Endothelial cell of umbilical vein (primary cell): ENCODE results near the gene TCHP. TPM values are rescaled to one million over a fixed set of nuclear protein-coding genes. Genes with fewer than 3 reads are reported as not detected.

Source experiments
- BruUV-seq: library from RNA; stranded (reverse); fragments of 400-500 nt; replicated peaks from 2 replicates; lab custom pipeline; 2021; lab: Mats Ljungman, UMichigan
- CTCF ChIA-PET: fragments of 300-600, 350-600 bp; sonication (Branson Sonifier 250); formaldehyde crosslinking; loops from one replicate; lab custom pipeline; 2021; ENCODE audit warnings: antibody characterized with exemption, inconsistent platforms; lab: Charles Lee
- POLR2A ChIA-PET: fragments of 300-600, 350-600 bp; sonication (Branson Sonifier 250); formaldehyde crosslinking; loops from one replicate; lab custom pipeline; 2021; ENCODE audit warnings: antibody characterized with exemption, inconsistent platforms; lab: Charles Lee
- DNase-seq: peaks from one replicate; pipeline ENCODE4 v3.0.0-alpha.2; 2011; ENCODE audit warnings: low read depth, low spot score
- FAIRE-seq: peaks from 2 replicates; lab custom pipeline; 2011; peaks lifted over from hg19 to GRCh38; lab: Jason Lieb, UNC
- H2AFZ ChIP-seq: 2 replicates; pipeline ENCODE4 v1.6.0; 2012; ENCODE audit warnings: low read depth, low read length, control low read depth, inconsistent platforms
- H3K27ac ChIP-seq: 2 replicates; pipeline ENCODE4 v1.5.1; 2011; ENCODE audit warnings: low read depth, mild to moderate bottlenecking, control low read depth, low read length, moderate library complexity; ENCODE audit not compliant: insufficient read depth
- H3K27me3 ChIP-seq, 2 experiments: 2 replicates each; pipeline versions ENCODE4 v1.6.0 to v1.6.1; 2011; ENCODE audit warnings: low read length in 2 of 2, mixed read lengths in 1 of 2; ENCODE audit not compliant: control insufficient read depth in 2 of 2, insufficient read depth in 2 of 2
- H3K36me3 ChIP-seq, 2 experiments: 2 replicates in 1 of 2; 3 replicates in 1 of 2; pipeline ENCODE4 v1.5.1; 2011; ENCODE audit warnings: low read length in 2 of 2, mild to moderate bottlenecking in 1 of 2, moderate library complexity in 1 of 2; ENCODE audit not compliant: control insufficient read depth in 2 of 2, insufficient read depth in 2 of 2; ENCODE audit errors: extremely low read depth in 1 of 2
- H3K4me1 ChIP-seq: 3 replicates; pipeline ENCODE4 v1.5.1; 2011; ENCODE audit warnings: mild to moderate bottlenecking, low read length; ENCODE audit not compliant: control insufficient read depth, insufficient read depth; ENCODE audit errors: extremely low read depth
- H3K4me2 ChIP-seq: 2 replicates; pipeline ENCODE4 v1.6.1; 2011; ENCODE audit warnings: low read length, control low read depth, mixed read lengths; ENCODE audit not compliant: insufficient read depth
- H3K4me3 ChIP-seq, 3 experiments: fragments of 200-600 bp in 1 of 3; sonication (generic), shearing (Covaris generic) in 1 of 3; replicated peaks in 1 of 3; 2 replicates each; pipeline ENCODE4 v1.5.1; 2011 to 2016; ENCODE audit warnings: control low read depth in 3 of 3, low read length in 3 of 3, mild to moderate bottlenecking in 2 of 3, inconsistent platforms in 1 of 3, low read depth in 1 of 3, moderate library complexity in 1 of 3; ENCODE audit not compliant: insufficient read depth in 1 of 3
- H3K79me2 ChIP-seq: 2 replicates; pipeline ENCODE4 v1.6.0; 2012; ENCODE audit warnings: low read length, inconsistent platforms; ENCODE audit not compliant: control insufficient read depth, insufficient read depth
- H3K9ac ChIP-seq: replicated peaks from 2 replicates; pipeline ENCODE3; 2011; ENCODE audit warnings: low read length, control low read depth; ENCODE audit not compliant: insufficient read depth; ENCODE audit errors: extremely low read depth
- H3K9me1 ChIP-seq: replicated peaks from 3 replicates; pipeline ENCODE4 v1.6.0; 2011; ENCODE audit warnings: mild to moderate bottlenecking, low read length; ENCODE audit not compliant: control insufficient read depth, insufficient read depth; ENCODE audit errors: extremely low read depth
- H3K9me3 ChIP-seq: replicated peaks from 2 replicates; pipeline ENCODE4 v1.5.1; 2012; ENCODE audit warnings: low read length, inconsistent platforms; ENCODE audit not compliant: control insufficient read depth, insufficient read depth
- H4K20me1 ChIP-seq: replicated peaks from 2 replicates; pipeline ENCODE3; 2011; ENCODE audit warnings: mild to moderate bottlenecking, low read length; ENCODE audit not compliant: control insufficient read depth, insufficient read depth; ENCODE audit errors: extremely low read depth
- CTCF ChIP-seq, 2 donors: IDR thresholded peaks; 1 replicate in 1 of 2; 2 replicates in 1 of 2; pipeline ENCODE4 v1.5.1; 2011; ENCODE audit warnings: low read length in 2 of 2, mild to moderate bottlenecking in 2 of 2, moderate library complexity in 2 of 2, control low read depth in 1 of 2, inconsistent platforms in 1 of 2, low read depth in 1 of 2; ENCODE audit not compliant: insufficient read depth in 1 of 2; ENCODE audit errors: extremely low read depth in 1 of 2
- EZH2 ChIP-seq: IDR thresholded peaks from 2 replicates; pipeline ENCODE4 v1.6.1; 2012; ENCODE audit warnings: borderline replicate concordance, low read depth, mild to moderate bottlenecking, moderate library complexity, low read length, inconsistent platforms; ENCODE audit not compliant: severe bottlenecking
- FOS ChIP-seq: IDR thresholded peaks from 2 replicates; pipeline ENCODE4 v1.6.1; 2011; ENCODE audit warnings: mild to moderate bottlenecking, low read length, moderate library complexity, borderline replicate concordance; ENCODE audit not compliant: insufficient read depth
- GATA2 ChIP-seq: IDR thresholded peaks from 2 replicates; pipeline ENCODE4 v1.7.0; 2011; ENCODE audit warnings: low read depth, mild to moderate bottlenecking, moderate library complexity, mixed read lengths, low read length; ENCODE audit not compliant: insufficient read length, insufficient read depth
- JUN ChIP-seq: IDR thresholded peaks from 2 replicates; pipeline ENCODE4 v1.6.1; 2011; ENCODE audit warnings: borderline replicate concordance, low read depth; ENCODE audit not compliant: insufficient read length, insufficient read depth
- MAX ChIP-seq: IDR thresholded peaks from 2 replicates; pipeline ENCODE4 v1.6.1; 2011; ENCODE audit not compliant: insufficient read depth, insufficient read length
- MYC ChIP-seq: IDR thresholded peaks from one replicate; pipeline ENCODE4 v1.6.1; 2011; ENCODE audit warnings: mild to moderate bottlenecking, low read depth, low read length
- POLR2A ChIP-seq: IDR thresholded peaks from 2 replicates; pipeline ENCODE4 v1.6.1; 2012; ENCODE audit warnings: low read depth, mild to moderate bottlenecking, control low read depth, low read length
- POLR2AphosphoS5 ChIP-seq: IDR thresholded peaks from 2 replicates; pipeline ENCODE4 v1.6.1; 2012; ENCODE audit warnings: low read depth, mild to moderate bottlenecking, control low read depth, low read length, moderate library complexity; ENCODE audit not compliant: insufficient read depth
- dilution Hi-C: fragments of 300-500 bp; cut with MboI; formaldehyde crosslinking; loops from one replicate; pipeline ENCODE4 v1.15.0; 2019; ENCODE audit warnings: low sequenced_read_pairs; ENCODE audit not compliant: extremely low pct_ligation_motif_present
- intact Hi-C: fragments of 100-400 bp; cut with micrococcal nuclease; formaldehyde crosslinking; loops from one replicate; pipeline ENCODE4 v1.10.0; 2022
- polyA plus RNA-seq, 4 experiments: library from polyadenylated mRNA; depleted of rRNA in 3 of 4; stranded (reverse) in 3 of 4; unstranded in 1 of 4; fragments of >200 nt; gene quantifications; 2 replicates each; pipeline versions ENCODE4 v1.2.1 to v1.2.3, GENCODE V29; 2011 to 2012; ENCODE audit warnings: missing spikeins in 1 of 4
- total RNA-seq: library from RNA; stranded (reverse); gene quantifications from 2 replicates; pipeline ENCODE4 v1.2.3, GENCODE V29; 2021

Gene TCHP
- total and polyA plus RNA-seq, 2 donors (not counting 3 experiments of a cell fraction or from before 2014, with no cell fraction given) = 12.9 to 24.3 TPM

- intact Hi-C loops = no loop called here
- FAIRE-seq = no peak
- no peaks in the 10 kb centered on the region for H3K79me2 ChIP-seq
- dilution Hi-C loops = no loop called here
- TF ChIP-seq MYC (no peak), POLR2AphosphoS5 (no peak), GATA2 (no peak), FOS (no peak), EZH2 (no peak), CTCF (IDR thresholded peaks at IDR 0.05; ENCODE audit: extremely low read depth in 1 of 2, insufficient read depth in 1 of 2, low read depth in 1 of 2, low read length in 2 of 2) (no peak), MAX (no peak), POLR2A (no peak), JUN (no peak)
- H2AFZ ChIP-seq = no peak overlapping the region
- no peak overlapping the region for H3K4me2 ChIP-seq
- DNase-seq = no peak
- peaks cover 16% of the 10 kb centered on the region for H3K4me1 ChIP-seq
- no TSS peak for BruUV-seq
- peaks cover 13 to 17% of the 10 kb centered on the region in 2 experiments for H3K36me3 ChIP-seq
- POLR2A ChIA-PET = no interaction called here
- no peak overlapping the region for H3K27ac ChIP-seq
- no peaks in the 10 kb centered on the region for H3K9me1 ChIP-seq
- H3K9me3 ChIP-seq = no peaks in the 10 kb centered on the region
- no peak overlapping the region for H3K9ac ChIP-seq
- no peak overlapping the region for H3K4me3 ChIP-seq
- CTCF ChIA-PET = no interaction called here
- no peaks in the 10 kb centered on the region for H4K20me1 ChIP-seq
- no peaks in the 10 kb centered on the region for H3K27me3 ChIP-seq
These were observed 61.5 kb downstream of the TCHP start for GRCh38 chr12:109961612-109962011.
